K562 (cell line): ENCODE data around the gene DHX40. TPM values are rescaled to one million over a fixed set of nuclear protein-coding genes. Genes with fewer than 3 reads are reported as not detected.
A peak's percentile ranks its signal among the peaks of the same experiment; 100 is the strongest.

ENCODE experiments used
- KAT7 ChIP-seq: sonication (generic); formaldehyde crosslinking; IDR thresholded peaks from 2 replicates; pipeline ENCODE4 v1.8.0; 2022; ENCODE audit warnings: missing genetic modification reagents, mild to moderate bottlenecking, borderline replicate concordance
- SIN3A ChIP-seq, 2 experiments: fragments of 150-350 bp in 1 of 2; IDR thresholded peaks; 2 replicates each; pipeline ENCODE4 v1.6.1; 2011 to 2016; ENCODE audit warnings: borderline replicate concordance in 2 of 2, low read depth in 2 of 2, low read length in 2 of 2, mild to moderate bottlenecking in 2 of 2, moderate library complexity in 2 of 2; ENCODE audit not compliant: control insufficient read depth in 1 of 2
- ZEB2 ChIP-seq: fragments of 450-650 bp; IDR thresholded peaks from 2 replicates; pipeline ENCODE4 v1.6.1; 2016
- ZNF512 ChIP-seq: IDR thresholded peaks from 2 replicates; pipeline ENCODE4 v1.6.1; 2016; ENCODE audit warnings: missing genetic modification characterization, missing compliant biosample characterization
- polyA plus RNA-seq, 8 experiments: library from polyadenylated mRNA; depleted of rRNA in 4 of 8; stranded (reverse) in 5 of 8; unstranded in 3 of 8; fragments of >200 nt; fragmentation: Nextera tagmentation in 2 of 8; fragmentation: Illumina TruSeq in 1 of 8; extraction: Ambion mirVana in 2 of 8; extraction: Trizol in 1 of 8; gene quantifications; 2 replicates each; pipeline versions ENCODE4 v1.2.1 to v1.2.3, GENCODE V29; 2011 to 2014; ENCODE audit warnings: inconsistent platforms in 1 of 8, missing spikeins in 1 of 8
- total RNA-seq, 7 experiments: library from RNA; depleted of rRNA in 6 of 7; stranded (reverse); fragments of >200 nt in 6 of 7; fragmentation: Illumina TruSeq in 2 of 7; extraction: Trizol in 2 of 7; gene quantifications; 2 replicates each; pipeline versions ENCODE4 v1.2.1 to v1.2.3, GENCODE V29; 2011 to 2021; ENCODE audit warnings: low replicate concordance in 1 of 7
- TF ChIP-seq, protein P1 (sequence below): fragments of 450-650 bp; IDR thresholded peaks from 2 replicates; pipeline ENCODE4 v1.6.1; 2016; ENCODE audit warnings: mild to moderate bottlenecking, moderate library complexity
- TF ChIP-seq, protein P2 (sequence below): sonication (generic); formaldehyde crosslinking; IDR thresholded peaks from 2 replicates; pipeline ENCODE4 v1.8.1; 2023; ENCODE audit warnings: mild to moderate bottlenecking, missing genetic modification reagents, moderate library complexity
- TF ChIP-seq, protein P3 (sequence below): sonication (generic); formaldehyde crosslinking; IDR thresholded peaks from 2 replicates; pipeline ENCODE4 v1.8.0; 2022; ENCODE audit warnings: mild to moderate bottlenecking, missing genetic modification reagents, borderline replicate concordance

The DHX40 gene
- total and polyA plus RNA-seq, 9 of the 15 experiments (the other 6 are each of a cell fraction or from before 2014, with no cell fraction given): 7.2 to 38.6 (median 18.7) TPM

GRCh38 chr17:59619298-59620063 lies 54.1 kb downstream of the DHX40 start, which contains the start of gene CLTC (continued):
- TF ChIP-seq, protein P1, sequence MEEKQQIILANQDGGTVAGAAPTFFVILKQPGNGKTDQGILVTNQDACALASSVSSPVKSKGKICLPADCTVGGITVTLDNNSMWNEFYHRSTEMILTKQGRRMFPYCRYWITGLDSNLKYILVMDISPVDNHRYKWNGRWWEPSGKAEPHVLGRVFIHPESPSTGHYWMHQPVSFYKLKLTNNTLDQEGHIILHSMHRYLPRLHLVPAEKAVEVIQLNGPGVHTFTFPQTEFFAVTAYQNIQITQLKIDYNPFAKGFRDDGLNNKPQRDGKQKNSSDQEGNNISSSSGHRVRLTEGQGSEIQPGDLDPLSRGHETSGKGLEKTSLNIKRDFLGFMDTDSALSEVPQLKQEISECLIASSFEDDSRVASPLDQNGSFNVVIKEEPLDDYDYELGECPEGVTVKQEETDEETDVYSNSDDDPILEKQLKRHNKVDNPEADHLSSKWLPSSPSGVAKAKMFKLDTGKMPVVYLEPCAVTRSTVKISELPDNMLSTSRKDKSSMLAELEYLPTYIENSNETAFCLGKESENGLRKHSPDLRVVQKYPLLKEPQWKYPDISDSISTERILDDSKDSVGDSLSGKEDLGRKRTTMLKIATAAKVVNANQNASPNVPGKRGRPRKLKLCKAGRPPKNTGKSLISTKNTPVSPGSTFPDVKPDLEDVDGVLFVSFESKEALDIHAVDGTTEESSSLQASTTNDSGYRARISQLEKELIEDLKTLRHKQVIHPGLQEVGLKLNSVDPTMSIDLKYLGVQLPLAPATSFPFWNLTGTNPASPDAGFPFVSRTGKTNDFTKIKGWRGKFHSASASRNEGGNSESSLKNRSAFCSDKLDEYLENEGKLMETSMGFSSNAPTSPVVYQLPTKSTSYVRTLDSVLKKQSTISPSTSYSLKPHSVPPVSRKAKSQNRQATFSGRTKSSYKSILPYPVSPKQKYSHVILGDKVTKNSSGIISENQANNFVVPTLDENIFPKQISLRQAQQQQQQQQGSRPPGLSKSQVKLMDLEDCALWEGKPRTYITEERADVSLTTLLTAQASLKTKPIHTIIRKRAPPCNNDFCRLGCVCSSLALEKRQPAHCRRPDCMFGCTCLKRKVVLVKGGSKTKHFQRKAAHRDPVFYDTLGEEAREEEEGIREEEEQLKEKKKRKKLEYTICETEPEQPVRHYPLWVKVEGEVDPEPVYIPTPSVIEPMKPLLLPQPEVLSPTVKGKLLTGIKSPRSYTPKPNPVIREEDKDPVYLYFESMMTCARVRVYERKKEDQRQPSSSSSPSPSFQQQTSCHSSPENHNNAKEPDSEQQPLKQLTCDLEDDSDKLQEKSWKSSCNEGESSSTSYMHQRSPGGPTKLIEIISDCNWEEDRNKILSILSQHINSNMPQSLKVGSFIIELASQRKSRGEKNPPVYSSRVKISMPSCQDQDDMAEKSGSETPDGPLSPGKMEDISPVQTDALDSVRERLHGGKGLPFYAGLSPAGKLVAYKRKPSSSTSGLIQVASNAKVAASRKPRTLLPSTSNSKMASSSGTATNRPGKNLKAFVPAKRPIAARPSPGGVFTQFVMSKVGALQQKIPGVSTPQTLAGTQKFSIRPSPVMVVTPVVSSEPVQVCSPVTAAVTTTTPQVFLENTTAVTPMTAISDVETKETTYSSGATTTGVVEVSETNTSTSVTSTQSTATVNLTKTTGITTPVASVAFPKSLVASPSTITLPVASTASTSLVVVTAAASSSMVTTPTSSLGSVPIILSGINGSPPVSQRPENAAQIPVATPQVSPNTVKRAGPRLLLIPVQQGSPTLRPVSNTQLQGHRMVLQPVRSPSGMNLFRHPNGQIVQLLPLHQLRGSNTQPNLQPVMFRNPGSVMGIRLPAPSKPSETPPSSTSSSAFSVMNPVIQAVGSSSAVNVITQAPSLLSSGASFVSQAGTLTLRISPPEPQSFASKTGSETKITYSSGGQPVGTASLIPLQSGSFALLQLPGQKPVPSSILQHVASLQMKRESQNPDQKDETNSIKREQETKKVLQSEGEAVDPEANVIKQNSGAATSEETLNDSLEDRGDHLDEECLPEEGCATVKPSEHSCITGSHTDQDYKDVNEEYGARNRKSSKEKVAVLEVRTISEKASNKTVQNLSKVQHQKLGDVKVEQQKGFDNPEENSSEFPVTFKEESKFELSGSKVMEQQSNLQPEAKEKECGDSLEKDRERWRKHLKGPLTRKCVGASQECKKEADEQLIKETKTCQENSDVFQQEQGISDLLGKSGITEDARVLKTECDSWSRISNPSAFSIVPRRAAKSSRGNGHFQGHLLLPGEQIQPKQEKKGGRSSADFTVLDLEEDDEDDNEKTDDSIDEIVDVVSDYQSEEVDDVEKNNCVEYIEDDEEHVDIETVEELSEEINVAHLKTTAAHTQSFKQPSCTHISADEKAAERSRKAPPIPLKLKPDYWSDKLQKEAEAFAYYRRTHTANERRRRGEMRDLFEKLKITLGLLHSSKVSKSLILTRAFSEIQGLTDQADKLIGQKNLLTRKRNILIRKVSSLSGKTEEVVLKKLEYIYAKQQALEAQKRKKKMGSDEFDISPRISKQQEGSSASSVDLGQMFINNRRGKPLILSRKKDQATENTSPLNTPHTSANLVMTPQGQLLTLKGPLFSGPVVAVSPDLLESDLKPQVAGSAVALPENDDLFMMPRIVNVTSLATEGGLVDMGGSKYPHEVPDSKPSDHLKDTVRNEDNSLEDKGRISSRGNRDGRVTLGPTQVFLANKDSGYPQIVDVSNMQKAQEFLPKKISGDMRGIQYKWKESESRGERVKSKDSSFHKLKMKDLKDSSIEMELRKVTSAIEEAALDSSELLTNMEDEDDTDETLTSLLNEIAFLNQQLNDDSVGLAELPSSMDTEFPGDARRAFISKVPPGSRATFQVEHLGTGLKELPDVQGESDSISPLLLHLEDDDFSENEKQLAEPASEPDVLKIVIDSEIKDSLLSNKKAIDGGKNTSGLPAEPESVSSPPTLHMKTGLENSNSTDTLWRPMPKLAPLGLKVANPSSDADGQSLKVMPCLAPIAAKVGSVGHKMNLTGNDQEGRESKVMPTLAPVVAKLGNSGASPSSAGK: peak; percentile 45
- TF ChIP-seq ZNF512 (tag) (no peak), KAT7 (peak; percentile 99; the same call in 1 of the 2 replicates), ZEB2 (no peak), SIN3A (IDR thresholded peaks at IDR 0.05; ENCODE audit: borderline replicate concordance in 2 of 2, control insufficient read depth in 1 of 2, low read depth in 2 of 2, low read length in 2 of 2) (peak in 1 of 2 experiments; percentile 81; a peak in 3 of 4 replicates)
- TF ChIP-seq, protein P2, sequence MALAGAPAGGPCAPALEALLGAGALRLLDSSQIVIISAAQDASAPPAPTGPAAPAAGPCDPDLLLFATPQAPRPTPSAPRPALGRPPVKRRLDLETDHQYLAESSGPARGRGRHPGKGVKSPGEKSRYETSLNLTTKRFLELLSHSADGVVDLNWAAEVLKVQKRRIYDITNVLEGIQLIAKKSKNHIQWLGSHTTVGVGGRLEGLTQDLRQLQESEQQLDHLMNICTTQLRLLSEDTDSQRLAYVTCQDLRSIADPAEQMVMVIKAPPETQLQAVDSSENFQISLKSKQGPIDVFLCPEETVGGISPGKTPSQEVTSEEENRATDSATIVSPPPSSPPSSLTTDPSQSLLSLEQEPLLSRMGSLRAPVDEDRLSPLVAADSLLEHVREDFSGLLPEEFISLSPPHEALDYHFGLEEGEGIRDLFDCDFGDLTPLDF (CRISPR knock-in tag): peak; percentile 71; the same call in 1 of the 2 replicates
- TF ChIP-seq, protein P3, sequence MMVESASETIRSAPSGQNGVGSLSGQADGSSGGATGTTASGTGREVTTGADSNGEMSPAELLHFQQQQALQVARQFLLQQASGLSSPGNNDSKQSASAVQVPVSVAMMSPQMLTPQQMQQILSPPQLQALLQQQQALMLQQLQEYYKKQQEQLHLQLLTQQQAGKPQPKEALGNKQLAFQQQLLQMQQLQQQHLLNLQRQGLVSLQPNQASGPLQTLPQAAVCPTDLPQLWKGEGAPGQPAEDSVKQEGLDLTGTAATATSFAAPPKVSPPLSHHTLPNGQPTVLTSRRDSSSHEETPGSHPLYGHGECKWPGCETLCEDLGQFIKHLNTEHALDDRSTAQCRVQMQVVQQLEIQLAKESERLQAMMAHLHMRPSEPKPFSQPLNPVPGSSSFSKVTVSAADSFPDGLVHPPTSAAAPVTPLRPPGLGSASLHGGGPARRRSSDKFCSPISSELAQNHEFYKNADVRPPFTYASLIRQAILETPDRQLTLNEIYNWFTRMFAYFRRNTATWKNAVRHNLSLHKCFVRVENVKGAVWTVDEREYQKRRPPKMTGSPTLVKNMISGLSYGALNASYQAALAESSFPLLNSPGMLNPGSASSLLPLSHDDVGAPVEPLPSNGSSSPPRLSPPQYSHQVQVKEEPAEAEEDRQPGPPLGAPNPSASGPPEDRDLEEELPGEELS (CRISPR knock-in tag): peak; percentile 62; the same call in 1 of the 2 replicates
